HTR-8/SVneo (cell line): ENCODE measurements around the gene SSBP2.
"Not testable (repeated sequence)": the region's sequence is repeated elsewhere in the genome, so short reads cannot be mapped to it uniquely, and the experiment has no call there.

Experiments used
- DNase-seq: peaks from one replicate; pipeline ENCODE4 v3.0.0; 2011; ENCODE audit warnings: low spot score, mixed read lengths; ENCODE audit not compliant: insufficient read length
- FAIRE-seq: peaks from 2 replicates; lab custom pipeline; 2011; peaks lifted over from hg19 to GRCh38; lab: Jason Lieb, UNC

SSBP2 gene

GRCh38 chr5:81609810-81610375 is 141.0 kb downstream of the SSBP2 start:
- DNase-seq (no peak), FAIRE-seq (no peak)

- DNase-seq (no peak), FAIRE-seq (no peak)
Measured at GRCh38 chr5:81608976-81609375, 141.9 kb downstream of the SSBP2 start.

DNA sequence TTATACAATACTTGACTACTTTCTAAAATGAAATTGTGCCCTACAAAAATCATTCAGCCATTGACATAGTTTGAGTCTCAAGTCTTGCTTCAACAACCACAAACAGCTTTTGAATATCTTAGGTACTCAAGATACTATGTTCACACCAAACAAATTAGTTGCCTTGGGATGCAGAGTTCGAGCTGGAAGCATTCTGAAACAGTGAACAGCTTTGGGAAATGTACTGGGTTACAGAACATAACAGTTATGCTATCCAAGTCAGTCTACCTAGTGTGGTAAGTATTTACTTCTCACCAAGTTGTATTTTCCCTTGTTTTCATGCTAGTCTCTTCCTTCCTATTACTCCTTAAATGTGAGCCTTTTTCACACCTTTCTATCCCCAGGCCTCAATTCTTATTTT is 143.2 kb downstream of the SSBP2 start:
- FAIRE-seq (no peak), DNase-seq (no peak)

DNA sequence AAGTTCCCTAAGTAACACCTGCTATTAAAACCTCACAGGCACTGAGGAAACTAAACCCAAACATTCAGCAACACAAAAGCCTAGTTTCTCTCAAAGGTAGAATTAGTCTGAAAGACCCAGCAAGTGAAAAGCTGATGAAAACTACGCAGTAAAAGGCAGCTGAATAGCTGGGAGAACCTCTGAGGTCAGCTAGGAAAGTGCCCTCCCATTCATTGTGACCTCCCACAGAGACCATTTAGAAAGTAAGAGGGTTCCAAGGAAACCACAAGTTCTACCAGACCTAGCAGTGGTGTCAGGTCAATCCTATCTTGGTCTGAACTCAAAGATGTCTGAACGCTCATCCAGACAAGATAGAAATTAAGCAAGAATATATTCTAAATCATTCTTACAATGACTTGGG is 144.7 kb downstream of the SSBP2 start:
- FAIRE-seq (no peak), DNase-seq (no peak)

GRCh38 chr5:81605299-81605698 is 145.6 kb downstream of the SSBP2 start:
- no peak for FAIRE-seq
- DNase-seq = no peak

DNA sequence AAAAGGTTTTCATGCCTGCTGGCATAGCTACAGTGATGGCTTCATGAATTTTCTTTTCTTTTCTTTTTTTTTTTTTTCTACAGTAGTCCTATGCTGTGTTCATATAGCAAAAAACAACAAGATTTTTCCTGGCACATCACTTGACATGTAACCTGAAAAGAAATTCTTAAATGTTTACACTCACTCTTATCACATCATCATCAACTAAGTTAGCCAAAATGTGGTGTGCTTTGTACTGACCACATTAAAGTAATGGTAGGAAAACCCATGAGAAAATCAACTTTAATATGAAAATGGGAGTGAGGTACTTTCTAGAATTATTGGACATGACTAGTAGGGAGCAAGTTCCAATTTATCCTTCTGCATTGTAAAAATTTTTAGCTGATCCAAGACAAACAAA is 146.7 kb downstream of the SSBP2 start:
- FAIRE-seq (no peak), DNase-seq (no peak)

DNA sequence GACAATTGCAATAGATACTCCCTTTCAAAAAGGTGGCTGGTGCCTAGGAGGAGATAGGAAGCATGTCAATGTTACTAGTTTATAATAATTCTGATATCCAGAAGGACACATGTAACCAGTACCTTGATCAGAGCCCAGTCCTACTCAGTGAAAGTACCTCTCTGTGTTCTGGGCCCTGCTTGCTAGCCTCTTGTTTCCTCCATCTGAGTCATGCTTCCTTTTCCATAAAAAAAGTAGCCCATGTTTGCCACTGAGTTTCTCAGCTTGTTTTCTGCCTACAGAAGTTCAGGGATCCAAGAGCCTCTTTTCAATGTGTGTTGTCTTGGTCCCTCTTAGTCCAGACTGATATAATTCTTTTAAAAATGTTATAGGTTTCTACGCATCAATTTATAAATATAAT is 149.0 kb downstream of the SSBP2 start:
- DNase-seq (no peak), FAIRE-seq (no peak)

DNA sequence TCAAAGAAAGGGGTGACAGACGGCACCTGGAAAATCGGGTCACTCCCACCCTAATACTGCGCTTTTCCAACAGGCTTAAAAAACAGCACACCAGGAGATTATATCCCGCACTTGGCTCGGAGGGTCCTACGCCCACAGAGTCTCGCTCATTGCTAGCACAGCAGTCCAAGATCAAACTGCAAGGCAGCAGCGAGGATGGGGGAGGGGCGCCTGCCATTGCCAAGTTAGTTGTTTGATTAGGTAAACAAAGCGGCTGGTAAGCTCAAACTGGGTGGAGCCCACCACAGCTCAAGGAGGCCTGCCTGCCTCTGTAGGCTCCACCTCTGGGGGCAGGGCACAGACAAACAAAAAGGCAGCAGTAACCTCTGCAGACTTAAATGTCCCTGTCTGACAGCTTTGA is 158.8 kb downstream of the SSBP2 start:
- not testable (repeated sequence) for DNase-seq, FAIRE-seq

GRCh38 chr5:81590498-81591384 is 160.2 kb downstream of the SSBP2 start:
- DNase-seq = no peak
- FAIRE-seq = no peak

GRCh38 chr5:81579262-81579924 is 171.5 kb downstream of the SSBP2 start:
- FAIRE-seq = no peak
- DNase-seq = no peak

DNA sequence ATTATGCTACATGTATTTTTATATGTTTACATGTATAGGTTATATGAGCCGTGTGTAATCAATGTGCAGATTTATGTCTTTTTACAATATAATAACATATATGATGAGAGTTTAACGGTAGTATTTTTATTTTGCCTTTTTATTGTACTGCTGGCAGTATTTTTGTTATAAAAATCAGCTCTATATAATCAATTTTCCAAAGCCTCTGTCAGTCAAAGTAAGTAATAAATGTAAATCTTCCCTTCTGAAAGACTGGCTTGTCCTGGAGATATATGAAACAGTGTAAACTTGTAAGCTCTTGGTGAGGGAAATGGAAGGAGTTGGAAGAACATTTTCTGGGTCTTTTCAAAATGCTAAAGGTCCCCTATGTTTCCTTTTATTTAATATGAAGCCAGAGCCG is 173.8 kb downstream of the SSBP2 start:
- no peak for DNase-seq
- FAIRE-seq = no peak

GRCh38 chr5:81575924-81576323 is 175.0 kb downstream of the SSBP2 start:
- DNase-seq = no peak
- FAIRE-seq = no peak

DNA sequence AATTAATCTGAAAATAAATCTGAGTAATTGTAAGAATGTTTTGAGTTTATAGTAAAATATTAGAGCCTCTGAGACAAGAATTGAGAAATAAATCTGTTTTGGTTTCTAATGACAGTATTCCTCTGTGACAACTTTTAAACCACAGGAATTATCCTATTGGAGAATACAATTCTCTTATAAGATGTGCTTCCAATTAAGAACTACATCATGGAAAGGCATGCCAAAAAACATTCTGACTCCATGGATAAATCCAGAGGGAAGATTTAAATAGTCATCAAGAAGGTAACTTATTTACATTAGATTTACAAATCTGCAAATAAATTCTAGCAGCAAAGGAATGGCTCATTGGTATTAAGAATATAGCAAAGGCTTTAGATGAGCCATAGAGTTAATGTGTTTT is 178.7 kb downstream of the SSBP2 start:
- FAIRE-seq (no peak), DNase-seq (no peak)

GRCh38 chr5:81558188-81558587 is 192.7 kb downstream of the SSBP2 start:
- DNase-seq (no peak), FAIRE-seq (no peak)

DNA sequence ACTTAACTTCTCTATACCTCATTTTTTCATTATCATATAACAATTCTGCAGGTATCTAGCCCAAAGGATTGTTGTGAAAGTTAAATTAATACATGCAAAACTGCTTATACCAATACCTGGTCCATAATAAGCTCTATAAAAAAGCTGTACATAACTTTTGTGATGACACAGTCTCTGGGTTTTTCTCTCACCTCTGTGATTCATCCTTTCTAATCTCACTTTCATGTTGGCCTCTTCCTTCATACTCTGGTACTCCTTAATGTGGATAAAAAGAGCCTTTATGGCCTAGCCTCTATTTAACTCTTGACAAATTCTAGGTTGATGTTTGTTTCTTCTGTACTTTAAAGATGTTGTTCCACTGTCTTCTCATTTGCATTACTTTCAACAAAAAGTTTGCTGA is 194.1 kb downstream of the SSBP2 start:
- FAIRE-seq (no peak), DNase-seq (no peak)

DNA sequence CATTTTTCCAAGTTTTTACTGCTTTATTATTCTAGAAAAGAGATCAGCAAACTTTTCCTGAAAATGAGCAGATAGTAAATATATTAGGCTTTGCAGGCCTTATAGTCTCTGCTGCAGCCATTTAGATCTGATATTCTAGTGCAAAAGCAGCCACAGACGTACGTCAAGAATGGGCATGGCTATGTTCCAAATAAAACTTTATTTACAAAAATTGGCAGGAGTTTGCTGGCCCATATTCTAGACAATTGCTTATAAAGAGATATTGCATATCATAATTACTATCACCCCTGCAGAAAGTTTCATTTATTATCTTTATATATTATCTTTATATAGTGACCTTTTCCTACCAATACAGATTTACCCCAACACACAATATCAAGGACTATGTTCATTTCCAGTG is 195.0 kb downstream of the SSBP2 start:
- DNase-seq (no peak), FAIRE-seq (no peak)

DNA sequence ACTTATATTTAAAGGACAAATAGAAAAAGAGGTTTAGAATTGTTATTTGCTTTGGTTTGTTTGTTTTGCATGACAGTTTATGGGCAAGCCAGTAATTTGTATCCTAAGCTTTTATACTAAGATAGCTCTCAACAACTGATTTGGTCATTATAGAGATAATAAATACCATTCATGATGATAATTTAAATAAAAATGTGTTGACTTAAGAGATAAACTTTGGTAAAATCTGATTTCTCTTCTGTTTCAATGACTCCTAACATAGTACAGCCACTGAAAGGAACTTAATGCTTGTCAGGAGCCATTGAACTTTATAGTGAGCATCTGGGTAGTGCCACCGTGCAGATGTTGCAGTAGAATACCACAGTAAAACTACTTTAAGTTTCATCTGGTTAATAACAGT is 196.2 kb downstream of the SSBP2 start:
- no peak for FAIRE-seq
- no peak for DNase-seq

GRCh38 chr5:81553567-81554212 is 197.2 kb downstream of the SSBP2 start:
- no peak for FAIRE-seq
- no peak for DNase-seq

DNA sequence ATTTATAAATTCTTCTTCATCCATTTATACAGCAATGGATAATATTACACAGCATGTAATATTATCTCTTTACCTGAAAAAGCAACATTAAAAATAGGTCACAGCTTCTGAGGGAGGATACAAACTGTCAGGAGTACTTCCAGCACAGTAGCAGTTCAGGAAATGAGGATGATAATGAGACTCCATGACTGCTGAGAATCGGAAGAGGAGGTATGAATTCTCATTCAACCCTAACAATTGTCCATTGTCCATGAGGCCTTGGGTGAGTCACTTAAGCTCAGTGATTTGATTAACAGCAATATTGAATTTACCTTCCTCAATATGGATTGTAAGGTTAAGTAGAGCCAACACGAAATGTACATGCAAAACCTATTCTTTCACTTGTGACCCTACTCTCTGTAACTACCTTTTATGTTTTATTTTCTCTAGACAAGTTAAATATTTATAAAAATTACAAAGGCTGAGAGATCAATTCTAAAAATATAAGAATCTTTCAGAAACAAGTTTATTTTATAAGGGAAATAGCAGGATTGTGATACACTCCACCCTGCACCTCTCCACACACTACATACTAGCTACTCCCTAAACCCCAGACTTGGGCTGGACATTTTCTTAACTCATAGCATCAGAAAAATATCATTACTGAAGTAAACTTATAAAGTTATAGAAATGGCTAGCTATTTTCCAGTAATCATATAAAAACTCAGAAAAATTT is 197.9 kb downstream of the SSBP2 start:
- no peak for FAIRE-seq
- no peak for DNase-seq

DNA sequence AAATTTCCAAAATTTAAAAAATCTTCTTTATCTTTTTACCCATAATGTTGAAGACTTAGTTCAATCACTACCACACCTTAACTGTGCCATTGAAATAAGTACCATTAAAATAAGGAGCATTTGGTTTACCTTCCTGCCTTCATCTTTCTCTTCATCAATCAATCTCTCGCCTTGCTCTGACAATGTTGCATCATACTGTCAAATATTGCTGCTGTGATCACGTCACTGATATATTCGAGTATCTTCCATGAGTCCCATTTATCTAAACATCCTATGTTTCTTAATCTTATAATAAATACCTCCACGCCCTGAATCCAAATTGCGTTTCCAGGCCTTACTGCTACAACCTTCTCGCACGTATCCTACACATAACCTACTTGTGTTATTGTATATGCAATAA is 201.8 kb downstream of the SSBP2 start:
- FAIRE-seq = no peak
- DNase-seq = no peak
